ENCODE measurements around the gene CDH12. TPM values are rescaled to one million over a fixed set of nuclear protein-coding genes. Genes with fewer than 3 reads are reported as not detected.

Gene CDH12
- total and polyA plus RNA-seq, 4 donors: 0.02 to 3.7 (median 0.31) TPM; not detected in 1

GRCh38 chr5:22063717-22064116 lies 789.4 kb downstream of the CDH12 start:
- no peak overlapping the region for H3K27ac ChIP-seq (ENCODE audit: low read depth in 1 of 2, low read length in 1 of 2)
- H3K36me3 ChIP-seq (ENCODE audit: control insufficient read depth in 4 of 4, insufficient read depth in 4 of 4, low read length in 4 of 4): no peaks in the 10 kb centered on the region
- H3K9me3 ChIP-seq (ENCODE audit: control insufficient read depth in 4 of 4, insufficient read depth in 3 of 4, low read length in 3 of 4): no peaks in the 10 kb centered on the region
- no peak for DNase-seq
- TF ChIP-seq CTCF (IDR thresholded peaks at IDR 0.05; ENCODE audit: control extremely low read depth, extremely low read depth): no peak
- peaks cover 0 to 4% (median 0%) of the 10 kb centered on the region in 5 donors for H3K4me1 ChIP-seq (ENCODE audit: control insufficient read depth in 5 of 5, insufficient read depth in 5 of 5, low read length in 5 of 5)
- no peak for ATAC-seq (ENCODE audit: insufficient read depth, low FRiP score)
- 92 to 95% methylated on average over 4 of the region's 4 CpGs for WGBS, 2 donors
- H3K27me3 ChIP-seq (ENCODE audit: control insufficient read depth in 3 of 3, insufficient read depth in 3 of 3, low read length in 2 of 3): no peaks in the 10 kb centered on the region
- H3K4me3 ChIP-seq: no peak overlapping the region
- H3K9ac ChIP-seq (ENCODE audit: insufficient read depth in 1 of 2, low read length in 2 of 2): no peak overlapping the region

DNA sequence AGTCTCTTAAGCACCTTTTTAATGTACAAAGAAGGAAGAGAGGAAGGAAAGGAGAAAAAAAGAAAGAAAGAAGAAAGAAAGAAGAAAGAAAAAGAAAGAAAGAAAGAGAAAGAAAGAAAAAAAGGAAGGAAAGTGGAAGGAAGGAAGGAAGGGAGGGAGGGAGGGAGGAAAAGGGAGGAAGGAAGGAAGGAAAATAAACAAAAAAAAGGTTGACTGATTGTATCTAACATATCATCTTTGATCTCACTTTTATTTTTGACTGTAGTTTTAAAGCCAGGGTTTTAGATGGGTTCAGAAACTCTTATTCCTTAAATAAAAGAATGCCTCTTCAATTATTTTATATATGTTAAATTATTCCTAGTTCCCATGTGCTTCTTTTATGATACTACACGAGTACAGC lies 794.5 kb downstream of the CDH12 start:
- Histone ChIP-seq H3K36me3 (ENCODE audit: control insufficient read depth in 4 of 4, insufficient read depth in 4 of 4, low read length in 4 of 4) (no peaks in the 10 kb centered on the region), H3K4me1 (ENCODE audit: control insufficient read depth in 5 of 5, insufficient read depth in 5 of 5, low read length in 5 of 5) (peaks cover 0 to 5% (median 0%) of the 10 kb centered on the region in 5 donors), H3K27me3 (ENCODE audit: control insufficient read depth in 3 of 3, insufficient read depth in 3 of 3, low read length in 2 of 3) (no peaks in the 10 kb centered on the region), H3K9me3 (ENCODE audit: control insufficient read depth in 4 of 4, insufficient read depth in 3 of 4, low read length in 3 of 4) (no peaks in the 10 kb centered on the region), H3K27ac (ENCODE audit: low read depth in 1 of 2, low read length in 1 of 2) (no peak overlapping the region), H3K9ac (ENCODE audit: insufficient read depth in 1 of 2, low read length in 2 of 2) (no peak overlapping the region), H3K4me3 (no peak overlapping the region)
- no peak for TF ChIP-seq CTCF (IDR thresholded peaks at IDR 0.05; ENCODE audit: control extremely low read depth, extremely low read depth)
- WGBS, 2 donors: 48 to 59% methylated on average over 1 of the region's 1 CpG
- no peak for ATAC-seq (ENCODE audit: insufficient read depth, low FRiP score)
- DNase-seq: no peak

GRCh38 chr5:22057012-22057411 lies 796.1 kb downstream of the CDH12 start:
- H3K36me3 ChIP-seq (ENCODE audit: control insufficient read depth in 4 of 4, insufficient read depth in 4 of 4, low read length in 4 of 4): no peaks in the 10 kb centered on the region
- H3K27me3 ChIP-seq (ENCODE audit: control insufficient read depth in 3 of 3, insufficient read depth in 3 of 3, low read length in 2 of 3): no peaks in the 10 kb centered on the region
- ATAC-seq (ENCODE audit: insufficient read depth, low FRiP score) (no peak), DNase-seq (no peak)
- no peak overlapping the region for H3K27ac ChIP-seq (ENCODE audit: low read depth in 1 of 2, low read length in 1 of 2)
- peaks cover 0 to 20% (median 9%) of the 10 kb centered on the region in 5 donors for H3K4me1 ChIP-seq (ENCODE audit: control insufficient read depth in 5 of 5, insufficient read depth in 5 of 5, low read length in 5 of 5)
- no peak overlapping the region for H3K4me3 ChIP-seq
- H3K9me3 ChIP-seq (ENCODE audit: control insufficient read depth in 4 of 4, insufficient read depth in 3 of 4, low read length in 3 of 4): no peaks in the 10 kb centered on the region
- no peak overlapping the region for H3K9ac ChIP-seq (ENCODE audit: insufficient read depth in 1 of 2, low read length in 2 of 2)
- TF ChIP-seq CTCF (IDR thresholded peaks at IDR 0.05; ENCODE audit: control extremely low read depth, extremely low read depth): no peak

- H3K27me3 ChIP-seq (ENCODE audit: control insufficient read depth in 3 of 3, insufficient read depth in 3 of 3, low read length in 2 of 3): no peaks in the 10 kb centered on the region
- ATAC-seq (ENCODE audit: insufficient read depth, low FRiP score) (no peak), DNase-seq (no peak)
- no peak for TF ChIP-seq CTCF (IDR thresholded peaks at IDR 0.05; ENCODE audit: control extremely low read depth, extremely low read depth)
- H3K9ac ChIP-seq (ENCODE audit: insufficient read depth in 1 of 2, low read length in 2 of 2): no peak overlapping the region
- no peak overlapping the region for H3K27ac ChIP-seq (ENCODE audit: low read depth in 1 of 2, low read length in 1 of 2)
- peaks cover 0 to 20% (median 9%) of the 10 kb centered on the region in 5 donors for H3K4me1 ChIP-seq (ENCODE audit: control insufficient read depth in 5 of 5, insufficient read depth in 5 of 5, low read length in 5 of 5)
- no peaks in the 10 kb centered on the region for H3K9me3 ChIP-seq (ENCODE audit: control insufficient read depth in 4 of 4, insufficient read depth in 3 of 4, low read length in 3 of 4)
- no peaks in the 10 kb centered on the region for H3K36me3 ChIP-seq (ENCODE audit: control insufficient read depth in 4 of 4, insufficient read depth in 4 of 4, low read length in 4 of 4)
- 73 to 92% methylated on average over 4 of the region's 4 CpGs for WGBS, 2 donors
- H3K4me3 ChIP-seq: no peak overlapping the region
These were observed 796.5 kb downstream of the CDH12 start for GRCh38 chr5:22056601-22057000.

All from lung (tissue), 12 donors.